Fibroblast of lung (primary cell): ENCODE measurements around the gene MRFAP1L1. TPM values are rescaled to one million over a fixed set of nuclear protein-coding genes. Genes with fewer than 3 reads are reported as not detected.

ENCODE experiments used
- DNase-seq, 2 donors: peaks; one replicate each; pipeline versions ENCODE4 v3.0.0 to v3.0.0-alpha.2; 2010; ENCODE audit warnings: low read depth in 2 of 2
- H2AFZ ChIP-seq: 2 replicates; pipeline ENCODE4 v1.5.1; 2012; ENCODE audit warnings: low read length, control low read depth, inconsistent platforms
- H3K27ac ChIP-seq: 2 replicates; pipeline ENCODE4 v1.5.1; 2011; ENCODE audit warnings: low read length, control low read depth; ENCODE audit not compliant: insufficient read depth
- H3K27me3 ChIP-seq: 2 replicates; pipeline ENCODE4 v1.5.1; 2011; ENCODE audit warnings: mild to moderate bottlenecking, low read length; ENCODE audit not compliant: control insufficient read depth, insufficient read depth
- H3K36me3 ChIP-seq: 2 replicates; pipeline ENCODE4 v1.5.1; 2011; ENCODE audit warnings: low read length; ENCODE audit not compliant: control insufficient read depth, insufficient read depth
- H3K4me1 ChIP-seq: 2 replicates; pipeline ENCODE4 v1.5.1; 2011; ENCODE audit warnings: low read length; ENCODE audit not compliant: control insufficient read depth, insufficient read depth; ENCODE audit errors: extremely low read depth
- H3K4me2 ChIP-seq: 2 replicates; pipeline ENCODE4 v1.5.1; 2011; ENCODE audit warnings: low read length, control low read depth; ENCODE audit not compliant: insufficient read depth; ENCODE audit errors: extremely low read depth
- H3K4me3 ChIP-seq, 4 experiments: fragments of 200-600 bp in 1 of 4; sonication (generic) in 1 of 4; replicated peaks in 1 of 4; 2 replicates each; pipeline ENCODE4 v1.5.1; 2011 to 2016; ENCODE audit warnings: low read length in 4 of 4, low read depth in 3 of 4, mild to moderate bottlenecking in 3 of 4, control low read depth in 2 of 4, inconsistent platforms in 1 of 4, mixed read lengths in 1 of 4; ENCODE audit not compliant: insufficient read depth in 1 of 4; ENCODE audit errors: control extremely low read depth in 1 of 4
- H3K79me2 ChIP-seq: 2 replicates; pipeline ENCODE4 v1.5.1; 2012; ENCODE audit warnings: mild to moderate bottlenecking, low read length, inconsistent platforms; ENCODE audit not compliant: control insufficient read depth, insufficient read depth
- H3K9ac ChIP-seq: 2 replicates; pipeline ENCODE4 v1.5.1; 2011; ENCODE audit warnings: mild to moderate bottlenecking, low read length, control low read depth; ENCODE audit not compliant: insufficient read depth
- H3K9me3 ChIP-seq: 2 replicates; pipeline ENCODE4 v1.5.1; 2012; ENCODE audit warnings: low read depth, low read length; ENCODE audit not compliant: control insufficient read depth, insufficient read depth
- H4K20me1 ChIP-seq: 2 replicates; pipeline ENCODE4 v1.5.1; 2011; ENCODE audit warnings: low read length; ENCODE audit not compliant: control insufficient read depth, insufficient read depth; ENCODE audit errors: extremely low read depth
- CTCF ChIP-seq, 2 donors: IDR thresholded peaks in 1 of 2; conservative IDR thresholded peaks in 1 of 2; 1 replicate in 1 of 2; 2 replicates in 1 of 2; pipeline ENCODE4 v1.5.1; 2011 to 2012; ENCODE audit warnings: low read length in 2 of 2, control low read depth in 1 of 2, inconsistent platforms in 1 of 2, low read depth in 1 of 2, mild to moderate bottlenecking in 1 of 2
- EZH2 ChIP-seq: IDR thresholded peaks from 2 replicates; pipeline ENCODE4 v1.5.1; 2012; ENCODE audit warnings: low read length, control low read depth, mild to moderate bottlenecking; ENCODE audit errors: missing control alignments
- polyA plus RNA-seq, 2 donors: library from polyadenylated mRNA; depleted of rRNA in 1 of 2; stranded (reverse) in 1 of 2; unstranded in 1 of 2; fragments of >200 nt; gene quantifications; 2 replicates each; pipeline ENCODE4 v1.2.1, GENCODE V29; 2011 to 2012; ENCODE audit warnings: missing spikeins in 1 of 2
- total RNA-seq: library from RNA; depleted of rRNA; stranded (reverse); fragments of >200 nt; gene quantifications from 2 replicates; pipeline ENCODE4 v1.2.1, GENCODE V29; 2014

MRFAP1L1 gene
- total and polyA plus RNA-seq, 2 donors (not counting 1 experiment from before 2014, with no cell fraction given), result 41.6 to 77.4 TPM

GRCh38 chr4:6699903-6700302 is 9.8 kb downstream of the MRFAP1L1 start:
- H3K36me3 ChIP-seq, result no peaks in the 10 kb centered on the region
- no peak overlapping the region for H3K9ac ChIP-seq
- no peak overlapping the region for H3K4me3 ChIP-seq
- TF ChIP-seq CTCF (conservative IDR thresholded peaks at IDR 0.05 in 1 of 2, IDR thresholded peaks at IDR 0.05 in 1 of 2; ENCODE audit: low read depth in 1 of 2, low read length in 2 of 2), result no peak
- TF ChIP-seq EZH2, result no peak
- no peaks in the 10 kb centered on the region for H3K9me3 ChIP-seq
- H3K27ac ChIP-seq, result no peak overlapping the region
- H2AFZ ChIP-seq, result no peak overlapping the region
- no peaks in the 10 kb centered on the region for H3K27me3 ChIP-seq
- H3K4me2 ChIP-seq, result no peak overlapping the region
- peaks cover 4% of the 10 kb centered on the region for H3K4me1 ChIP-seq
- H3K79me2 ChIP-seq, result peaks cover 7% of the 10 kb centered on the region
- no peaks in the 10 kb centered on the region for H4K20me1 ChIP-seq
- no peak for DNase-seq

- H2AFZ ChIP-seq, result no peak overlapping the region
- H3K4me3 ChIP-seq, result no peak overlapping the region
- H3K27me3 ChIP-seq, result no peaks in the 10 kb centered on the region
- H3K27ac ChIP-seq, result no peak overlapping the region
- H3K9me3 ChIP-seq, result no peaks in the 10 kb centered on the region
- peaks cover 4% of the 10 kb centered on the region for H3K4me1 ChIP-seq
- DNase-seq, result no peak
- H3K79me2 ChIP-seq, result peaks cover 5% of the 10 kb centered on the region
- no peak overlapping the region for H3K4me2 ChIP-seq
- TF ChIP-seq CTCF (conservative IDR thresholded peaks at IDR 0.05 in 1 of 2, IDR thresholded peaks at IDR 0.05 in 1 of 2; ENCODE audit: low read depth in 1 of 2, low read length in 2 of 2), result no peak
- TF ChIP-seq EZH2, result no peak
- H4K20me1 ChIP-seq, result no peaks in the 10 kb centered on the region
- no peak overlapping the region for H3K9ac ChIP-seq
- H3K36me3 ChIP-seq, result no peaks in the 10 kb centered on the region
Measured at GRCh38 chr4:6699388-6699787, 10.3 kb downstream of the MRFAP1L1 start.

- Histone ChIP-seq H4K20me1 (no peaks in the 10 kb centered on the region), H3K79me2 (no peaks in the 10 kb centered on the region), H3K27me3 (no peaks in the 10 kb centered on the region), H3K9me3 (no peaks in the 10 kb centered on the region), H2AFZ (no peak overlapping the region), H3K27ac (no peak overlapping the region), H3K4me3 (no peak overlapping the region), H3K9ac (no peak overlapping the region), H3K36me3 (no peaks in the 10 kb centered on the region), H3K4me1 (peaks cover 4% of the 10 kb centered on the region), H3K4me2 (no peak overlapping the region)
- DNase-seq, result no peak
- TF ChIP-seq CTCF (conservative IDR thresholded peaks at IDR 0.05 in 1 of 2, IDR thresholded peaks at IDR 0.05 in 1 of 2; ENCODE audit: low read depth in 1 of 2, low read length in 2 of 2) (no peak), EZH2 (no peak)
Measured at GRCh38 chr4:6697131-6697530, 12.5 kb downstream of the MRFAP1L1 start.
